MM.1S (cell line): ENCODE data around the gene ZPBP2.

Source experiments
- DNase-seq: peaks from one replicate; pipeline ENCODE4 v3.0.0-alpha.2; 2015
- H2AFZ ChIP-seq: fragments of 300-600 bp; sonication (generic); 2 replicates; pipeline ENCODE4 v1.6.0; 2016; ENCODE audit warnings: antibody characterized with exemption, low read length
- H3F3A ChIP-seq: fragments of 300-600 bp; sonication (generic); 2 replicates; pipeline ENCODE4 v1.6.1; 2016; ENCODE audit warnings: mild to moderate bottlenecking, antibody characterized with exemption, low read length, moderate library complexity, mixed read lengths; ENCODE audit not compliant: insufficient read depth
- H3K27ac ChIP-seq: fragments of 300-600 bp; sonication (generic); 2 replicates; pipeline ENCODE4 v1.5.1; 2016; ENCODE audit warnings: mild to moderate bottlenecking, low read length
- H3K27me3 ChIP-seq: fragments of 300-600 bp; sonication (generic); replicated peaks from 2 replicates; pipeline ENCODE4 v1.6.0; 2016; ENCODE audit warnings: low read length; ENCODE audit not compliant: insufficient read depth
- H3K36me3 ChIP-seq: fragments of 300-600 bp; sonication (generic); replicated peaks from 2 replicates; pipeline ENCODE4 v1.6.1; 2016; ENCODE audit warnings: mild to moderate bottlenecking, low read length, mixed read lengths; ENCODE audit not compliant: insufficient read depth
- H3K4me1 ChIP-seq: fragments of 300-600 bp; sonication (generic); 2 replicates; pipeline ENCODE4 v1.6.1; 2016; ENCODE audit warnings: low read length, mixed read lengths
- H3K4me2 ChIP-seq: fragments of 300-600 bp; sonication (generic); 2 replicates; pipeline ENCODE4 v1.6.0; 2016; ENCODE audit warnings: low read depth, low read length
- H3K4me3 ChIP-seq: fragments of 300-600 bp; sonication (generic); 2 replicates; pipeline ENCODE4 v1.5.1; 2016; ENCODE audit warnings: low read length, mixed read lengths
- H3K79me2 ChIP-seq: fragments of 300-600 bp; sonication (generic); 2 replicates; pipeline ENCODE4 v1.6.1; 2016; ENCODE audit warnings: mixed run types, low read length, mixed read lengths
- H3K9ac ChIP-seq: fragments of 300-600 bp; sonication (generic); 2 replicates; pipeline ENCODE4 v1.6.1; 2016; ENCODE audit warnings: low read length, mixed read lengths
- H3K9me2 ChIP-seq: fragments of 300-600 bp; sonication (generic); replicated peaks from 2 replicates; pipeline ENCODE4 v1.6.1; 2016; ENCODE audit warnings: mild to moderate bottlenecking, low read length, mixed read lengths; ENCODE audit not compliant: insufficient read depth
- H3K9me3 ChIP-seq: fragments of 300-600 bp; sonication (generic); replicated peaks from 2 replicates; pipeline ENCODE4 v1.6.1; 2016; ENCODE audit warnings: mild to moderate bottlenecking, low read length, mixed read lengths; ENCODE audit not compliant: insufficient read depth
- H4K20me1 ChIP-seq: fragments of 300-600 bp; sonication (generic); 2 replicates; pipeline ENCODE4 v1.6.1; 2016; ENCODE audit warnings: mild to moderate bottlenecking, low read length, moderate library complexity, mixed read lengths; ENCODE audit not compliant: insufficient read depth
- CTCF ChIP-seq: fragments of 300-600 bp; sonication (generic); IDR thresholded peaks from 2 replicates; pipeline ENCODE4 v1.5.1; 2016; ENCODE audit warnings: antibody characterized with exemption, low read length, mixed read lengths
- EZH2 ChIP-seq: fragments of 300-600 bp; sonication (generic); optimal IDR thresholded peaks from 2 replicates; pipeline ENCODE3; 2017; ENCODE audit warnings: low read depth, mild to moderate bottlenecking, antibody characterized with exemption, low read length, mixed read lengths
- EZH2phosphoT487 ChIP-seq: fragments of 300-600 bp; sonication (generic); IDR thresholded peaks from 2 replicates; pipeline ENCODE4 v1.6.1; 2018; ENCODE audit warnings: antibody characterized with exemption, low read length

The ZPBP2 gene

GRCh38 chr17:39923836-39924690 lies 56.1 kb downstream of the ZPBP2 start:
- Histone ChIP-seq H3K27me3 (no peaks in the 10 kb centered on the region), H3K4me3 (no peak overlapping the region), H3K36me3 (peaks cover 31% of the 10 kb centered on the region), H3K27ac (no peak overlapping the region), H4K20me1 (no peaks in the 10 kb centered on the region), H3K9me2 (no peaks in the 10 kb centered on the region), H3K9ac (0 out of 2 replicates have a peak overlapping the region, but pooled peaks have one; percentile 3), H3F3A (peaks cover 32% of the 10 kb centered on the region), H3K79me2 (peaks cover 59% of the 10 kb centered on the region), H3K4me1 (peaks cover 31% of the 10 kb centered on the region), H3K9me3 (no peaks in the 10 kb centered on the region), H2AFZ (no peak overlapping the region), H3K4me2 (no peak overlapping the region)
- no peak for TF ChIP-seq EZH2
- no peak for TF ChIP-seq EZH2phosphoT487
- TF ChIP-seq CTCF = no peak
- DNase-seq = no peak

- H3K4me1 ChIP-seq = peaks cover 33% of the 10 kb centered on the region
- no peaks in the 10 kb centered on the region for H4K20me1 ChIP-seq
- no peaks in the 10 kb centered on the region for H3K9me3 ChIP-seq
- H3K79me2 ChIP-seq = peaks cover 59% of the 10 kb centered on the region
- no peak overlapping the region for H2AFZ ChIP-seq
- no peak overlapping the region for H3K4me3 ChIP-seq
- no peaks in the 10 kb centered on the region for H3K9me2 ChIP-seq
- peaks cover 27% of the 10 kb centered on the region for H3K36me3 ChIP-seq
- 0 out of 2 replicates have a peak overlapping the region, but pooled peaks have one; percentile 3 for H3K9ac ChIP-seq
- H3K4me2 ChIP-seq = peak overlapping the region; percentile 95; the same call in 1 of the 2 replicates
- H3K27ac ChIP-seq = peak overlapping the region; percentile 97; the same call in 1 of the 2 replicates
- H3K27me3 ChIP-seq = no peaks in the 10 kb centered on the region
- TF ChIP-seq CTCF (no peak), EZH2phosphoT487 (no peak), EZH2 (no peak)
- no peak for DNase-seq
- peaks cover 30% of the 10 kb centered on the region for H3F3A ChIP-seq
Measured at GRCh38 chr17:39924691-39925055, 56.7 kb downstream of the ZPBP2 start.

GRCh38 chr17:39925282-39926134 lies 57.5 kb downstream of the ZPBP2 start:
- Histone ChIP-seq H4K20me1 (no peaks in the 10 kb centered on the region), H3K4me1 (peaks cover 35% of the 10 kb centered on the region), H3K36me3 (peaks cover 21% of the 10 kb centered on the region), H3K9me2 (no peaks in the 10 kb centered on the region), H2AFZ (no peak overlapping the region), H3K4me3 (peak overlapping the region; percentile 87), H3K79me2 (peaks cover 59% of the 10 kb centered on the region), H3K27me3 (no peaks in the 10 kb centered on the region), H3K9me3 (no peaks in the 10 kb centered on the region), H3K9ac (peak overlapping the region; percentile 97), H3F3A (peaks cover 30% of the 10 kb centered on the region), H3K27ac (peak overlapping the region; percentile 97), H3K4me2 (peak overlapping the region; percentile 95)
- no peak for TF ChIP-seq EZH2phosphoT487
- TF ChIP-seq EZH2 = no peak
- TF ChIP-seq CTCF = no peak
- peak; percentile 23 for DNase-seq
